ENCODE data around the gene MS4A6E.
A peak's percentile ranks its signal among the peaks of the same experiment; 100 is the strongest.
"Not testable (repeated sequence)": the region's sequence is repeated elsewhere in the genome, so short reads cannot be mapped to it uniquely, and the experiment has no call there.

MS4A6E gene

DNA sequence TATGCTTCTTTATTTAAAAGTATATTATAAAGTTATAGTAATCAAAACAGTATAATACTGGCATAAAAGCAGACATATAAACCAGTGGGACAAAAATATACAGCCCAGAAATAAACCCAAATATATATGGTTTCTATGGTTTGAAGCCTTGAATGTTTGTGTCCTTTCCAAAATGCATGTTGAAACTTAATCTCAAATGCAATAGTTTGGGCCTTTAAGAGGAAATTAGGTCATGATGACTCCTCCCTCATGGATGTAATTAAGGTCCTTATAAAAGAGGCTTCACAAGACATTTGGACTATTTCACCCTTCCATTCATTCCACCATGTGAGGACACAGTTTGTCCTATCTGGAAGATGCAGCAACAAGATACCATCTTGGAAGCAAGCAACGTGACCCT is at the start of gene MS4A6E:
MS4A6E (plus strand) TSS at position 301 of the 400 bp plus-strand sequence. CDS start 7,641 bp downstream, outside the sequence.
- no peak for DNase-seq

DNA sequence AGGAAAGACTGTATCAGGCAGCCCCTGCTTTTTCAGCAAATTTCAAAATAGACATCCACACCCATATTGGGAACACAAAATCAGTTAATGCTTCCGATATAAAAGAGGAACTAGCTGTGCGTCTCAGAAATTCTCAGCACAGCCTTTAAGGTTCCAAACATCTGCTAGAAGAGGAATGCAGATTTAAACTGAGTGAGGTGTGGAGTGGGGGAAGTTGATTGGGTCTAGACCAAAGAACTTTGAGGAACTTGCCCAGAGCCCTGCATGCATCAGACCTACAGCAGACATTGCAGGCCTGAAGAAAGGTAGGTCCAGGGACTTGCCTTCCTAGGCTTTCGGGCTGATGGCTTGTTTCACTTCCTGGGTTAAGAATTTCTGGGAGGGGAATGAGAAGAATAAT is 46.6 kb upstream of the MS4A6E start, which contains the start of gene MS4A4A:
MS4A4A (plus strand) TSS at position 255 of the 400 bp plus-strand sequence; CDS start at position 265, 10 bp downstream.
- peak; percentile 29 for DNase-seq

DNA sequence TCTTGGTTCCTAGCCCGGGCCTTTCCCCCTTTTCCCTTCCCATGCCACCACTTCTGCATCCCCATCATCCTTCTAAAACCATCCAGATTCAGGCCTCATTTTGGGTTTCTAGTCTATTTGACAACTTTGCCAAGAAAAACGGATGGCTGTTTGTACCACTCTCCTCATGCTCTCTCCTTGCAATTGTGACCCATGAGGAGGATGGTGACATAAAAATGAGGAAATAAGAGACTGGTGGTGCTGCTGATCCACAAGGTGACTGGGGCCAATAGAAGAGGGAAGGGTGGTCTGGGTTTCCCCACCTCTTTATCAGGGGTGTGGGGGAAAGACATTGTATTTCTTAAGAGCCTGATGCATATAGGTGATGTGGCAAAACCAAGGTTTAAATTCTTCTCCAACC is 45.6 kb upstream of the MS4A6E start:
- no peak for DNase-seq

DNA sequence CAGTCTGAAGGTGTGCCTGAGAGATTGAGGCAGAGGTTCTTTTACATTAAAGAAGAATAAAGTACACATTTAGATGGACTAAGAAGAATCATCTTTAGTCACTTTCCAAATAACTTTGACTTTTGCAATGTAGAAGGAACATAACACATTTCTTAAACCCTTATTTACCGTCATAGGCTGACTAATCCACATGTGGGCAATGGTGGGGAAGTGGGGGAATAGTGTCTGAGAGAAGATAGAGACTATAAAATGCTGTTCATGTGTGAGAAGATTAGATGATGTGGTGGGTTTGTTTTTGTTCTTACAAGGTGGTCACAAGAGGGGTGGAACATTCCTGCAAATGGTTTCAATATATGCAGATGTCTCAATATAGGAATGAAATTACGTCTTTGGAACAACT is 44.8 kb upstream of the MS4A6E start:
- DNase-seq, result no peak

GRCh38 chr11:60285411-60286126 is 41.5 kb upstream of the MS4A6E start:
- DNase-seq, result not testable (repeated sequence)

DNA sequence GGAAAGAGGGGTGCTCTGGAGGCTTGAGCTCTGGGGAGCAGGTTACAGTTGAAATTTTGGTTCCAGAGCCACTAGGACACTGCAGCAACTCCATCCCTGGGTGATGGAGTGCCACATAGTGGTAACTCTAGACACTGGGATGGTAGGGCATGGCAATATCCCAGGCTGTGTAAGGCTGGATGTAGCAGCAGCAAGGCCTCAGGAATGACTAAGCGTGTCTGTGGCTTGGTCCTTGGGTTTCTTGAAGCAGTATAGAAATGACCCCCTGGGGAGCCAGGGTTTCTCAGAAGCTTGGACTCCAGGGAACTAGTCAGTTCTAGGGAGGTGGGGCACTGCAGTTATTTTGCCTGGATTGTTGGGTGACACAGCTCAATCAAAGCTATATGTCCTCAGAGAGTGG is 38.5 kb upstream of the MS4A6E start:
- no peak for DNase-seq

GRCh38 chr11:60292145-60292544 is 34.9 kb upstream of the MS4A6E start:
- no peak for DNase-seq

DNA sequence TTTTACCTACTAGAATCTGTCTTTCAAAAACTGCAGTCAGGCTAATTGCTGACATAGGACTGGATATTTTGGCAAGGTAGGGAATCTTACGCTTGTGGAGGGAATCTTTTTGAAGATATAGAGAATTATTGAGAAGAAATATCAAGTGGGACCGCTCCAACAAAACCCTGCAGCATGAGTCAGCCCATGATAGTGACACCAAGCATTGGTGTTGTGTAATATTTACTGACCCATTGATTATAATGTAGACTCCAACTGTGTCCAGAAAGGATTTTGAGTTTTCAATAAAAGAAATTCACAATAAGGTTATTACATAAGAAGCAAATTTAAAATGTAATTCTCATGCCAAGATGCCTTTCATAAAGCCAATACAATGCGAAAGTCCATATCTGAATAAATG is 25.9 kb upstream of the MS4A6E start:
- no peak for DNase-seq

GRCh38 chr11:60301884-60302283 is 25.2 kb upstream of the MS4A6E start:
- not testable (repeated sequence) for DNase-seq

GRCh38 chr11:60303661-60304060 is 23.4 kb upstream of the MS4A6E start:
- no peak for DNase-seq

GRCh38 chr11:60305906-60306619 is 21.0 kb upstream of the MS4A6E start:
- DNase-seq, result no peak

- DNase-seq, result no peak
Observed at GRCh38 chr11:60307507-60308195, 19.4 kb upstream of the MS4A6E start.

DNA sequence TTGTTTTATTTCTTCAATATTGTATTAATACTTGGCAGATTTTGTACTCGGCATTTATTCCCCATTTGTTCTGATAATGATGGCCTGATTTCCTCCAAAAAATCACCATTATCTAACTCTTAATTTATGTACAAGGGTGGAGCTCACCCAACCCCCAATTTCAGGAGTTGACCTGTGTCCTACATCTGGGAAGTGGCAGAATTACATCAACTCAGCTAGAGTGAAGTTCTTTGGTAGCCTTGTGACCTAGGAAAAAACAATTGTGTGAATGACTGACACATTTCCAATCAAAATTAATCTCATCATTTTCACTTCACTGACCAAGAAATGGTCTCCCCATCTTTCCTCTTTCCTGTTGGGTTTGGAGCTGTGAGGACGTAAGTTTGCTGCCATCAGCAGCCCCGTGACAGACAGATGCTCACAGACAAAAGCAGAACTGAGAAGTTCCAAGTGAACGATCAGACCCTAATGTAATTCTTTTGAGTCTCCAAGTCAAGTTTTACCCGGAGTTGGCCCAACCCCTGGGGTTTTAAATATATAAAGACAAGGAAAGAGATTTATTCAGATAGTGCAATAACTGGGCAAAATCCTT is 16.6 kb upstream of the MS4A6E start:
- DNase-seq, result no peak

DNA sequence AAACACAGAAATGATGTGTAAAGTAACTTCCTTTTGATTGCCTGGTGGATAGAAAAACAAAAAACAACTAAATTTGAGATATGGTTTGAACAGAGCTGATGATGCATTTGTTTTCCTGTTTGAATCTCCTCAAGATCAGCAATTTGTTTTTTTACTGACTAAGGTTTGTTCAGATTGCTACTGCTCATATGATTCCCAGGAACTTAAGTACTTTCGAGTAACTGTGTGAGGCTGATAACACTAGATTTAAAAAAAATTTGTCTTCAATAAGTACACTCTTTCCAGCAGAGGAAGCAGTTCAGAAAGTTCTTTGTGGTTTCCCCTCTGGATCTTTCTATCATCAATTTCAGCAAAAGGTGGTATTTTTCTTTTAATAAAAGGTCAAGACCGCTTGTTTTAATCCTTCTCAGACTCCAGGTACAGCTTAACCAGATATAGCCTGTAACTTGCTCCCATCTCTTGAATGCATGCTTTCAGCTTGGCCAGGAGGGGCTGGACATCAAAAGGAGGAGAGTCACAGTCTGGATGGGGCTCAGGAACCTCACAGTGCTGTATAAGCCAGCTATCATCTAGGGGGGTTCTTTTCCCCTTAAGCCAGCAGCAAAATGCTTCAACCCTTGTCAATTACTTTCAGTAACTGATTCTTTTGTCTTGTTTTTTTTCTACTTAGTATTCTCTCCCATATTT is 12.3 kb upstream of the MS4A6E start:
- no peak for DNase-seq

- no peak for DNase-seq
Observed at GRCh38 chr11:60315871-60316270, 11.2 kb upstream of the MS4A6E start.

- no peak for DNase-seq
Observed at GRCh38 chr11:60316317-60316716, 10.7 kb upstream of the MS4A6E start.

DNA sequence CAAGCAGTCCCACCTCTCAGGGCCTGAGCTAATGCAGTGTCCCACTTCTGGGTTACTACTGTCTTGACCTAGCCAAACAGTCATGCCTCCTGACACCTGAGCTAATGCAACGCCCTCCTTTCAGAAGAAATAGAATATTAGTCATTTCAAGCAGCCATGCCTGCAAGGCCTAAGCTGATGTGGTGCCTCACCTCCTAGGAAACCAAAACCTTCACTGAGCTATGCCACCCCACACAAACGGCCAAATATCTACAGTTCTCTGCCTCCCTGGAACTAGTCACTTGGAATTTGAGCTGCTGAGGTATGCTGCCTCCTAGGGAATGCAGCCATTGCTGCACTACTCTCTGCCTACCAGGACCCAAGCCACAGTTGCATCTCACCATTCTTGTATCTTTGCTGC is 8.3 kb upstream of the MS4A6E start:
- no peak for DNase-seq

- DNase-seq, result no peak
Observed at GRCh38 chr11:60321051-60321450, 6.0 kb upstream of the MS4A6E start.

DNA sequence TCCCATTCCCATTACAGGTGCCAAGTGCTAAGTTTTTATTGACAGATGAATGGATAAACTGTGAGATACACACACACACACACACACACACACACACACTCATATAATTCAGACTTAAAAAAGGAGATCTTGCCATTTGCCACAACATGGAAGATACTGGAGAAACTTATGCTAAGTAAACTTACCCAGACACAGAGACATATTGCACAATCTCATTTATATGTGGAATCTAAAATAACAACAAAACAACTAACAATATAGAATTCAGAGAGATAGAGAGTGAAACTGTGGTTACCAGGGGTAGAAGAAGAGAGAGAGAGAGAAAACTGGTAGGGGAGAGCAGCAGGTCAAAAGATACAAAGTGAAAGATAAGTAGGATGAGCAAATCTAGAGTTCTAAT is 1.4 kb downstream of the MS4A6E start:
- no peak for DNase-seq

- DNase-seq, result no peak
Observed at GRCh38 chr11:60332846-60333245, 5.8 kb downstream of the MS4A6E start.

DNA sequence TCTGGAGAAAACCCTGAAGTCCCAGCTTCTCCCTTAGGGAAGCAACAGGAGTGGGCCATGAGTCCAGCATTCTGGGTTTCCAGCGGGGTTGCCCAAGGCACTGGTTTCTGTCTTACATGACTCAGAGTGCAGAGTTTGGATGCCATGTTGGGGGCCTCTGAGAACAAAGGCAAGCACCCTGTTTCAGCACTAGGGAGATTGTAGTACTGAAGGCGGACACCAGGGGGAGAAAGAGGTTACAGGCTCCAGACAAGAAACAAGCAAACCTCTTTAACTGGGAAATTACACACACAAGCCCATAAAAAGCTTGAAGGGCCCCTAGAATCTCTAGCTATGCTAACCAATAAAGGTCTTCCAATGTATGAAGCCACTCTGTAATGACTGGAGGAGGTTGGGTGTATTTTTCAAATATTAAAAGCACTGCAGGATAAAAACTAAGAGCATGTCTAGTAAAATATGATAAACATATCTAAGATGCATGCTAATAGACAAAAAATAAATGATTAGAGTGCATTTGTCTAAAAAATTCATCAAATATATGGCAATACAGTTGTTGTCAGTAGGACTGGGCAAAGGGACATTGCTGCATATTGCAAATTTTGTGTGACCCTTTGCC is 7.1 kb downstream of the MS4A6E start:
- DNase-seq, result no peak

DNA sequence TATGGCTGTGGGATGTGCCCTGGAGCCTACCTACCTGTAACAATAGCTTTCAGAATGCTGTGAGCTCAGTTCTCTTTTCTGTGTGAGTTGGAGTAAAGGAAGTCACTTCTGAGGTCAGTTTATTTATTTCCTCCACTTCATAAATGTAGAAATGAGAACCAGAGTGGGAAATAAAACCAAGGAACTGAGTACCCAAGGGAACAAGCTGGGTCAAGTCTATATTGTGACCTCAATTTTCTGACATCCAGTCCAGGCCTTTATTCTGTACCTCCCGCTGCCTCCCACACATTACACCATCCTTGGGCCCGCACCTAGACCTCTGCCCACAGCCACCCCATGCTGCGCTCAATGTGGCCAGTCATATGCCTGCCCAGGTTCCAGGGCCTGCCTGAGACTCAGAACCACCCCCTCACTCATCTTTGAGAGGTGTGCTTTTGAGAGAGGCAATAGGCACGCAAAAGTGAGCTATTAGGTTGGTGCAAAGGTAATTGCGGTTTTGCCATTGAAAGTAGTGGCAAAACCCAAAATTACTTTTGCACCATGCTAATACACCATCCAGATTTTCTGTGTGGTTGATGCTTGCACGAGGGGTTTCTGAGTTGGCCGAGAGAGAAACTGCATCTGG is 9.8 kb downstream of the MS4A6E start:
- no peak for DNase-seq
